DND-41 (cell line): ENCODE data around the gene B3GNT4.

ENCODE experiments used
- ATAC-seq: fragments of 200-7000 bp; cut with Tn5 transposase; 3 replicates; pipeline ENCODE4 v1.9.1; 2021; ENCODE audit warnings: low read depth; ENCODE audit not compliant: insufficient read depth
- DNase-seq: peaks from one replicate; pipeline ENCODE4 v3.0.0-alpha.2; 2020
- H2AFZ ChIP-seq: 2 replicates; pipeline ENCODE4 v1.6.0; 2012; ENCODE audit warnings: low read depth, low read length
- H3K27ac ChIP-seq: 2 replicates; pipeline ENCODE4 v1.5.1; 2012; ENCODE audit warnings: low read length, inconsistent platforms
- H3K27me3 ChIP-seq: fragments of 200-600 bp; sonication (generic); 2 replicates; pipeline ENCODE4 v1.6.0; 2012; ENCODE audit warnings: low read length, mild to moderate bottlenecking, inconsistent platforms; ENCODE audit not compliant: insufficient read depth, poor library complexity
- H3K36me3 ChIP-seq: 2 replicates; pipeline ENCODE4 v1.5.1; 2012; ENCODE audit warnings: low read length, inconsistent platforms; ENCODE audit not compliant: insufficient read depth
- H3K4me1 ChIP-seq: 2 replicates; pipeline ENCODE4 v1.5.1; 2012; ENCODE audit warnings: mild to moderate bottlenecking, low read length; ENCODE audit not compliant: insufficient read depth
- H3K4me2 ChIP-seq: 2 replicates; pipeline ENCODE4 v1.6.0; 2012; ENCODE audit warnings: mild to moderate bottlenecking, moderate library complexity, low read length, inconsistent platforms; ENCODE audit not compliant: insufficient read depth
- H3K4me3 ChIP-seq, 2 experiments: fragments of 200-600 bp in 1 of 2; shearing (Covaris generic) in 1 of 2; 2 replicates each; pipeline ENCODE4 v1.5.1; 2012 to 2016; ENCODE audit warnings: inconsistent platforms in 2 of 2, low read length in 2 of 2, mild to moderate bottlenecking in 2 of 2, low read depth in 1 of 2, moderate library complexity in 1 of 2
- H3K79me2 ChIP-seq: 2 replicates; pipeline ENCODE4 v1.6.0; 2012; ENCODE audit warnings: low read length, inconsistent platforms; ENCODE audit not compliant: insufficient read depth
- H3K9ac ChIP-seq: 2 replicates; pipeline ENCODE4 v1.6.0; 2012; ENCODE audit warnings: low read depth, mild to moderate bottlenecking, inconsistent platforms, low read length, moderate library complexity
- H3K9me3 ChIP-seq: 2 replicates; pipeline ENCODE4 v1.5.1; 2012; ENCODE audit warnings: low read length, moderate library complexity, mild to moderate bottlenecking, inconsistent platforms; ENCODE audit not compliant: insufficient read depth, severe bottlenecking
- H4K20me1 ChIP-seq: 2 replicates; pipeline ENCODE4 v1.6.0; 2012; ENCODE audit warnings: low read length; ENCODE audit not compliant: insufficient read depth
- CTCF ChIP-seq: IDR thresholded peaks from 2 replicates; pipeline ENCODE4 v1.5.1; 2012; ENCODE audit warnings: borderline replicate concordance, low read length, moderate library complexity, mild to moderate bottlenecking; ENCODE audit not compliant: poor library complexity, severe bottlenecking; ENCODE audit errors: extremely low read depth
- EZH2 ChIP-seq: IDR thresholded peaks from 3 replicates; pipeline ENCODE4 v1.6.1; 2012; ENCODE audit warnings: borderline replicate concordance, low read depth, mild to moderate bottlenecking, moderate library complexity, low read length, inconsistent platforms; ENCODE audit not compliant: severe bottlenecking

The B3GNT4 gene

GRCh38 chr12:122194804-122195203, 8.7 kb upstream of the B3GNT4 start:
- DNase-seq: no peak
- H3K4me3 ChIP-seq: no peak overlapping the region
- H3K4me1 ChIP-seq: no peaks in the 10 kb centered on the region
- H3K9me3 ChIP-seq: no peaks in the 10 kb centered on the region
- H3K79me2 ChIP-seq: no peaks in the 10 kb centered on the region
- peaks cover 3% of the 10 kb centered on the region for H3K27me3 ChIP-seq
- H3K36me3 ChIP-seq: no peaks in the 10 kb centered on the region
- no peak for TF ChIP-seq EZH2
- TF ChIP-seq CTCF: no peak
- H3K27ac ChIP-seq: no peak overlapping the region
- ATAC-seq: no peak
- no peaks in the 10 kb centered on the region for H4K20me1 ChIP-seq
- no peak overlapping the region for H2AFZ ChIP-seq
- H3K4me2 ChIP-seq: no peak overlapping the region
- no peak overlapping the region for H3K9ac ChIP-seq

GRCh38 chr12:122195405-122195804, 8.1 kb upstream of the B3GNT4 start:
- no peaks in the 10 kb centered on the region for H3K79me2 ChIP-seq
- peaks cover 3% of the 10 kb centered on the region for H3K27me3 ChIP-seq
- H3K4me2 ChIP-seq: no peak overlapping the region
- no peak overlapping the region for H2AFZ ChIP-seq
- H3K27ac ChIP-seq: no peak overlapping the region
- TF ChIP-seq EZH2 (no peak), CTCF (no peak)
- H3K4me3 ChIP-seq: no peak overlapping the region
- H3K9ac ChIP-seq: no peak overlapping the region
- H3K9me3 ChIP-seq: no peaks in the 10 kb centered on the region
- ATAC-seq (no peak), DNase-seq (no peak)
- no peaks in the 10 kb centered on the region for H4K20me1 ChIP-seq
- H3K36me3 ChIP-seq: no peaks in the 10 kb centered on the region
- H3K4me1 ChIP-seq: no peaks in the 10 kb centered on the region

GRCh38 chr12:122197612-122197966, 5.9 kb upstream of the B3GNT4 start:
- Histone ChIP-seq H3K9ac (no peak overlapping the region), H2AFZ (no peak overlapping the region), H3K4me1 (no peaks in the 10 kb centered on the region), H3K27ac (no peak overlapping the region), H3K36me3 (no peaks in the 10 kb centered on the region), H3K9me3 (no peaks in the 10 kb centered on the region), H3K4me2 (no peak overlapping the region), H3K4me3 (no peak overlapping the region), H4K20me1 (no peaks in the 10 kb centered on the region), H3K27me3 (peaks cover 3% of the 10 kb centered on the region), H3K79me2 (no peaks in the 10 kb centered on the region)
- no peak for TF ChIP-seq EZH2
- no peak for TF ChIP-seq CTCF
- DNase-seq: no peak
- ATAC-seq: no peak
